Stimulated activated CD4-positive, alpha-beta T cell treated with anti-CD3 and anti-CD28 coated beads, Interleukin-4, amount 100 ng/mL, for 48 hours (primary cell): ENCODE measurements around the gene PCDHA6.
"Not testable (repeated sequence)": the region's sequence is repeated elsewhere in the genome, so short reads cannot be mapped to it uniquely, and the experiment has no call there.

Experiments used
- DNase-seq, 2 donors: peaks; one replicate each; pipeline ENCODE4 v3.0.0-alpha.2; 2020; ENCODE audit warnings: low read depth in 2 of 2

The PCDHA6 gene

GRCh38 chr5:140822281-140822629, 5.5 kb upstream of the PCDHA6 start:
- DNase-seq, result no peak

GRCh38 chr5:140822969-140823368, 4.8 kb upstream of the PCDHA6 start:
- DNase-seq, result not testable (repeated sequence)

- DNase-seq, result no peak
Measured at GRCh38 chr5:140823475-140823874, 4.3 kb upstream of the PCDHA6 start.

GRCh38 chr5:140828362-140828737, 590 bp downstream of the PCDHA6 start:
- no peak for DNase-seq

- DNase-seq, result not testable (repeated sequence)
Measured at GRCh38 chr5:140829511-140830501, 2.0 kb downstream of the PCDHA6 start.

- no peak for DNase-seq
Measured at GRCh38 chr5:140833993-140834392, 6.2 kb downstream of the PCDHA6 start, which contains the start of gene PCDHA7. TSS of gene PCDHA7 (plus strand) at chr5:140834269. CDS start at chr5:140834384, 115 bp downstream.

- not testable (repeated sequence) for DNase-seq
Measured at GRCh38 chr5:140834439-140835008, 6.8 kb downstream of the PCDHA6 start.

- no peak for DNase-seq
Measured at GRCh38 chr5:140835622-140836510, 8.1 kb downstream of the PCDHA6 start.

- no peak for DNase-seq
Measured at GRCh38 chr5:140840978-140841962, 13.5 kb downstream of the PCDHA6 start, which contains the start of gene PCDHA8. TSS of gene PCDHA8 (plus strand) at chr5:140841187. CDS start at chr5:140841322, 135 bp downstream.

- DNase-seq, result no peak
Measured at GRCh38 chr5:140842798-140843733, 15.3 kb downstream of the PCDHA6 start.

GRCh38 chr5:140848139-140849102, 20.7 kb downstream of the PCDHA6 start, which contains the start of gene PCDHA9:
TSS of gene PCDHA9 (plus strand) at chr5:140848382. CDS start at chr5:140848496, 114 bp downstream.
- DNase-seq, result not testable (repeated sequence)

GRCh38 chr5:140849831-140850634, 22.3 kb downstream of the PCDHA6 start:
- not testable (repeated sequence) for DNase-seq

GRCh38 chr5:140855772-140856674, 28.3 kb downstream of the PCDHA6 start, which contains the start of gene PCDHA10:
TSS of gene PCDHA10 (plus strand) at chr5:140855897. CDS start at chr5:140856049, 152 bp downstream.
- no peak for DNase-seq

GRCh38 chr5:140857177-140857986, 29.6 kb downstream of the PCDHA6 start:
- no peak for DNase-seq

- DNase-seq, result no peak
Measured at GRCh38 chr5:140857987-140858240, 30.2 kb downstream of the PCDHA6 start.
